ENCODE results near the gene CMTM5.

The CMTM5 gene

GRCh38 chr14:23348297-23348655 lies 28.6 kb upstream of the CMTM5 start:
- Histone ChIP-seq H3K4me3 (ENCODE audit: low read depth in 1 of 5, low read length in 5 of 5) (no peak overlapping the region), H3K4me1 (ENCODE audit: control insufficient read depth in 5 of 5, insufficient read depth in 5 of 5, low read length in 5 of 5) (peaks cover 2 to 18% (median 17%) of the 10 kb centered on the region in 5 donors), H3K27me3 (ENCODE audit: control insufficient read depth in 5 of 5, insufficient read depth in 4 of 5, low read length in 5 of 5) (peaks cover 2 to 20% (median 10%) of the 10 kb centered on the region in 5 donors), H3K9ac (ENCODE audit: low read length in 5 of 5) (no peak overlapping the region), H3K36me3 (ENCODE audit: control insufficient read depth in 5 of 5, insufficient read depth in 5 of 5, low read length in 5 of 5) (no peaks in the 10 kb centered on the region), H3K9me3 (ENCODE audit: control insufficient read depth in 5 of 5, low read length in 5 of 5) (no peaks in the 10 kb centered on the region), H3K27ac (ENCODE audit: low read depth, low read length) (no peak overlapping the region)

GRCh38 chr14:23349156-23349845 lies 27.5 kb upstream of the CMTM5 start:
- Histone ChIP-seq H3K9ac (ENCODE audit: low read length in 5 of 5) (no peak overlapping the region), H3K36me3 (ENCODE audit: control insufficient read depth in 5 of 5, insufficient read depth in 5 of 5, low read length in 5 of 5) (no peaks in the 10 kb centered on the region), H3K4me3 (ENCODE audit: low read depth in 1 of 5, low read length in 5 of 5) (no peak overlapping the region), H3K9me3 (ENCODE audit: control insufficient read depth in 5 of 5, low read length in 5 of 5) (no peaks in the 10 kb centered on the region), H3K27me3 (ENCODE audit: control insufficient read depth in 5 of 5, insufficient read depth in 4 of 5, low read length in 5 of 5) (peaks cover 2 to 20% (median 10%) of the 10 kb centered on the region in 5 donors), H3K4me1 (ENCODE audit: control insufficient read depth in 5 of 5, insufficient read depth in 5 of 5, low read length in 5 of 5) (peaks cover 2 to 18% (median 17%) of the 10 kb centered on the region in 5 donors), H3K27ac (ENCODE audit: low read depth, low read length) (no peak overlapping the region)

GRCh38 chr14:23351681-23352505 lies 25.0 kb upstream of the CMTM5 start:
- Histone ChIP-seq H3K9ac (ENCODE audit: low read length in 5 of 5) (peak overlapping the region in 2 of 5 donors; percentile 23 to 45), H3K27ac (ENCODE audit: low read depth, low read length) (no peak overlapping the region), H3K36me3 (ENCODE audit: control insufficient read depth in 5 of 5, insufficient read depth in 5 of 5, low read length in 5 of 5) (peaks cover 0 to 2% (median 0%) of the 10 kb centered on the region in 5 donors), H3K9me3 (ENCODE audit: control insufficient read depth in 5 of 5, low read length in 5 of 5) (no peaks in the 10 kb centered on the region), H3K4me3 (ENCODE audit: low read depth in 1 of 5, low read length in 5 of 5) (peak overlapping the region in 4 of 5 donors; percentile 58 to 68 (median 64)), H3K4me1 (ENCODE audit: control insufficient read depth in 5 of 5, insufficient read depth in 5 of 5, low read length in 5 of 5) (peaks cover 2 to 18% (median 17%) of the 10 kb centered on the region in 5 donors), H3K27me3 (ENCODE audit: control insufficient read depth in 5 of 5, insufficient read depth in 4 of 5, low read length in 5 of 5) (peaks cover 2 to 22% (median 10%) of the 10 kb centered on the region in 5 donors)

- Histone ChIP-seq H3K4me1 (ENCODE audit: control insufficient read depth in 5 of 5, insufficient read depth in 5 of 5, low read length in 5 of 5) (peaks cover 2 to 18% (median 17%) of the 10 kb centered on the region in 5 donors), H3K9me3 (ENCODE audit: control insufficient read depth in 5 of 5, low read length in 5 of 5) (no peaks in the 10 kb centered on the region), H3K27ac (ENCODE audit: low read depth, low read length) (no peak within 1 kb of the TSS), H3K36me3 (ENCODE audit: control insufficient read depth in 5 of 5, insufficient read depth in 5 of 5, low read length in 5 of 5) (peaks cover 0 to 9% (median 7%) of the 10 kb centered on the region in 5 donors), H3K9ac (ENCODE audit: low read length in 5 of 5) (peak within 1 kb of the TSS in 2 of 5 donors; percentile 23 to 45), H3K4me3 (ENCODE audit: low read depth in 1 of 5, low read length in 5 of 5) (peak within 1 kb of the TSS; percentile 37 to 68 (median 63)), H3K27me3 (ENCODE audit: control insufficient read depth in 5 of 5, insufficient read depth in 4 of 5, low read length in 5 of 5) (peaks cover 2 to 19% (median 10%) of the 10 kb centered on the region in 5 donors)
These were observed 24.1 kb upstream of the CMTM5 start, which contains the start of gene SLC22A17 for GRCh38 chr14:23352506-23353432. Gene SLC22A17 (minus strand): TSS chr14:23352887.

GRCh38 chr14:23353433-23353780 lies 23.4 kb upstream of the CMTM5 start:
- H3K9me3 ChIP-seq (ENCODE audit: control insufficient read depth in 5 of 5, low read length in 5 of 5) = no peaks in the 10 kb centered on the region
- H3K36me3 ChIP-seq (ENCODE audit: control insufficient read depth in 5 of 5, insufficient read depth in 5 of 5, low read length in 5 of 5) = peaks cover 0 to 15% (median 7%) of the 10 kb centered on the region in 5 donors
- peaks cover 2 to 18% (median 17%) of the 10 kb centered on the region in 5 donors for H3K4me1 ChIP-seq (ENCODE audit: control insufficient read depth in 5 of 5, insufficient read depth in 5 of 5, low read length in 5 of 5)
- peaks cover 2 to 19% (median 10%) of the 10 kb centered on the region in 5 donors for H3K27me3 ChIP-seq (ENCODE audit: control insufficient read depth in 5 of 5, insufficient read depth in 4 of 5, low read length in 5 of 5)
- no peak overlapping the region for H3K4me3 ChIP-seq (ENCODE audit: low read depth in 1 of 5, low read length in 5 of 5)
- H3K9ac ChIP-seq (ENCODE audit: low read length in 5 of 5) = no peak overlapping the region
- no peak overlapping the region for H3K27ac ChIP-seq (ENCODE audit: low read depth, low read length)

GRCh38 chr14:23354990-23355389 lies 21.9 kb upstream of the CMTM5 start:
- Histone ChIP-seq H3K27ac (ENCODE audit: low read depth, low read length) (no peak overlapping the region), H3K27me3 (ENCODE audit: control insufficient read depth in 5 of 5, insufficient read depth in 4 of 5, low read length in 5 of 5) (peaks cover 2 to 19% (median 10%) of the 10 kb centered on the region in 5 donors), H3K36me3 (ENCODE audit: control insufficient read depth in 5 of 5, insufficient read depth in 5 of 5, low read length in 5 of 5) (peaks cover 0 to 25% (median 13%) of the 10 kb centered on the region in 5 donors), H3K4me3 (ENCODE audit: low read depth in 1 of 5, low read length in 5 of 5) (no peak overlapping the region), H3K9ac (ENCODE audit: low read length in 5 of 5) (no peak overlapping the region), H3K9me3 (ENCODE audit: control insufficient read depth in 5 of 5, low read length in 5 of 5) (no peaks in the 10 kb centered on the region), H3K4me1 (ENCODE audit: control insufficient read depth in 5 of 5, insufficient read depth in 5 of 5, low read length in 5 of 5) (peaks cover 2 to 18% (median 17%) of the 10 kb centered on the region in 5 donors)

GRCh38 chr14:23355871-23356435 lies 20.9 kb upstream of the CMTM5 start:
- peaks cover 2 to 17% (median 10%) of the 10 kb centered on the region in 5 donors for H3K27me3 ChIP-seq (ENCODE audit: control insufficient read depth in 5 of 5, insufficient read depth in 4 of 5, low read length in 5 of 5)
- H3K9ac ChIP-seq (ENCODE audit: low read length in 5 of 5) = no peak overlapping the region
- no peak overlapping the region for H3K4me3 ChIP-seq (ENCODE audit: low read depth in 1 of 5, low read length in 5 of 5)
- H3K27ac ChIP-seq (ENCODE audit: low read depth, low read length) = no peak overlapping the region
- no peaks in the 10 kb centered on the region for H3K9me3 ChIP-seq (ENCODE audit: control insufficient read depth in 5 of 5, low read length in 5 of 5)
- H3K36me3 ChIP-seq (ENCODE audit: control insufficient read depth in 5 of 5, insufficient read depth in 5 of 5, low read length in 5 of 5) = peaks cover 0 to 30% (median 14%) of the 10 kb centered on the region in 5 donors
- peaks cover 2 to 21% (median 17%) of the 10 kb centered on the region in 5 donors for H3K4me1 ChIP-seq (ENCODE audit: control insufficient read depth in 5 of 5, insufficient read depth in 5 of 5, low read length in 5 of 5)

- Histone ChIP-seq H3K27me3 (ENCODE audit: control insufficient read depth in 5 of 5, insufficient read depth in 4 of 5, low read length in 5 of 5) (peaks cover 0 to 10% (median 4%) of the 10 kb centered on the region in 5 donors), H3K4me3 (ENCODE audit: low read depth in 1 of 5, low read length in 5 of 5) (no peak overlapping the region), H3K27ac (ENCODE audit: low read depth, low read length) (no peak overlapping the region), H3K9me3 (ENCODE audit: control insufficient read depth in 5 of 5, low read length in 5 of 5) (no peaks in the 10 kb centered on the region), H3K4me1 (ENCODE audit: control insufficient read depth in 5 of 5, insufficient read depth in 5 of 5, low read length in 5 of 5) (peaks cover 2 to 20% (median 16%) of the 10 kb centered on the region in 5 donors), H3K9ac (ENCODE audit: low read length in 5 of 5) (no peak overlapping the region), H3K36me3 (ENCODE audit: control insufficient read depth in 5 of 5, insufficient read depth in 5 of 5, low read length in 5 of 5) (peaks cover 0 to 30% (median 14%) of the 10 kb centered on the region in 5 donors)
These were observed 20.2 kb upstream of the CMTM5 start for GRCh38 chr14:23356662-23357061.

- Histone ChIP-seq H3K27ac (ENCODE audit: low read depth, low read length) (no peak overlapping the region), H3K4me1 (ENCODE audit: control insufficient read depth in 5 of 5, insufficient read depth in 5 of 5, low read length in 5 of 5) (peaks cover 2 to 19% (median 16%) of the 10 kb centered on the region in 5 donors), H3K9me3 (ENCODE audit: control insufficient read depth in 5 of 5, low read length in 5 of 5) (no peaks in the 10 kb centered on the region), H3K27me3 (ENCODE audit: control insufficient read depth in 5 of 5, insufficient read depth in 4 of 5, low read length in 5 of 5) (peaks cover 0 to 4% (median 0%) of the 10 kb centered on the region in 5 donors), H3K36me3 (ENCODE audit: control insufficient read depth in 5 of 5, insufficient read depth in 5 of 5, low read length in 5 of 5) (peaks cover 0 to 30% (median 14%) of the 10 kb centered on the region in 5 donors), H3K9ac (ENCODE audit: low read length in 5 of 5) (no peak overlapping the region), H3K4me3 (ENCODE audit: low read depth in 1 of 5, low read length in 5 of 5) (no peak overlapping the region)
These were observed 19.6 kb upstream of the CMTM5 start for GRCh38 chr14:23357261-23357660.

Data from subcutaneous abdominal adipose tissue (tissue), 5 donors.